Ovary (tissue), 3 donors: Measurements from ENCODE around the gene NOBOX.
"Not testable (repeated sequence)": the region's sequence is repeated elsewhere in the genome, so short reads cannot be mapped to it uniquely, and the experiment has no call there.

Source experiments
- CTCF ChIP-seq, 3 donors: fragments of 450-650 bp in 2 of 3; fragments of 200-600 bp in 1 of 3; IDR thresholded peaks; one replicate each; pipeline versions ENCODE4 v1.5.1 to v1.8.0; 2016 to 2022; ENCODE audit warnings: antibody characterized with exemption in 3 of 3, mild to moderate bottlenecking in 1 of 3
- EP300 ChIP-seq: sonication (generic); formaldehyde crosslinking; IDR thresholded peaks from one replicate; pipeline ENCODE4 v1.6.1; 2017; ENCODE audit warnings: antibody characterized with exemption
- donor health status: DM: no; HTN: no; CAD: no.

- not testable (repeated sequence) for TF ChIP-seq CTCF (IDR thresholded peaks at IDR 0.05); EP300
Observed at GRCh38 chr7:144367250-144367649, 36.2 kb downstream of the NOBOX start.
